LNCAP (cell line): ENCODE measurements around the gene RALGAPB.

Experiments
- CTCF ChIP-seq: fragments of 450-650 bp; IDR thresholded peaks from 2 replicates; pipeline ENCODE4 v1.5.1; 2017; ENCODE audit warnings: mild to moderate bottlenecking

Gene RALGAPB

GRCh38 chr20:38581013-38581412 lies 108.4 kb downstream of the RALGAPB start, which contains the start of gene ADIG:
TSS of gene ADIG (plus strand) at chr20:38581197. CDS start at chr20:38581251, 54 bp downstream.
- no peak for TF ChIP-seq CTCF

- no peak for TF ChIP-seq CTCF
These were observed 109.3 kb downstream of the RALGAPB start for GRCh38 chr20:38581830-38582358.

- no peak for TF ChIP-seq CTCF
These were observed 110.7 kb downstream of the RALGAPB start for GRCh38 chr20:38583306-38583705.

- no peak for TF ChIP-seq CTCF
These were observed 111.6 kb downstream of the RALGAPB start for GRCh38 chr20:38584099-38584763.

- no peak for TF ChIP-seq CTCF
These were observed 112.9 kb downstream of the RALGAPB start for GRCh38 chr20:38585404-38586180.

- no peak for TF ChIP-seq CTCF
These were observed 113.5 kb downstream of the RALGAPB start for GRCh38 chr20:38586181-38586525.

- TF ChIP-seq CTCF: no peak
These were observed 115.7 kb downstream of the RALGAPB start for GRCh38 chr20:38588303-38588702.
